Left hindlimb (tissue), 1 donor: ENCODE measurements around the gene VWA2.

ENCODE experiments used
- DNase-seq: peaks from one replicate; pipeline ENCODE4 v3.0.0-alpha.2; 2018

Gene VWA2

DNA sequence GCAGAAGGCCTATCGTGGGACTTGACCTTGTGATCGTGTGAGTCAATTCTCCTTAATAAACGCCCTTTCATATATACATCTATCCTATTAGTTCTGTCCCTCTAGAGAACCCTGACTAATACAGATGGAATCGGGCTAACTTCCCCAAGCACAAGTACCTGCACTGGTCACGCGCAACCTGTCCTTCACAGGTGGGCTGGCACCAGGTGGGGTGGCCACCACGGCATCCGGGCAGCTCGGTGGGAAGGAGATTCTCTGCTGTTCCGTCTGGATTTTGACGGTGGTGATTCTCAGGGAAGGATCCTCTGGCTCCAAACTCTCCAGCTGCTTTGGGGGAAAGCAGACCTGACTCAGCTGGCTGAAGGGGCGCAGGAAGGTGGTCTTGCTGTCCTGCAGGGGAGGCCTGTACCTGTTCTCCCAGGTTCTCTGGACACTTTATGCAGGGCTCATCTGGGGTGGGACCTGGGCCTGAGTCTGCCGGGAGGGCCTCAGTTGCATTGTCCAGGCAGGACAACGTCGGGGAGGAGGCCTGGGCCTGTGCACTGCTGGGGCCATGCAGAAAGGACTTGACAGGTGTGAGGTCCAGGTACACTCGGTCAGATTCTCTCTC lies 61.1 kb downstream of the VWA2 start:
- no peak for DNase-seq

DNA sequence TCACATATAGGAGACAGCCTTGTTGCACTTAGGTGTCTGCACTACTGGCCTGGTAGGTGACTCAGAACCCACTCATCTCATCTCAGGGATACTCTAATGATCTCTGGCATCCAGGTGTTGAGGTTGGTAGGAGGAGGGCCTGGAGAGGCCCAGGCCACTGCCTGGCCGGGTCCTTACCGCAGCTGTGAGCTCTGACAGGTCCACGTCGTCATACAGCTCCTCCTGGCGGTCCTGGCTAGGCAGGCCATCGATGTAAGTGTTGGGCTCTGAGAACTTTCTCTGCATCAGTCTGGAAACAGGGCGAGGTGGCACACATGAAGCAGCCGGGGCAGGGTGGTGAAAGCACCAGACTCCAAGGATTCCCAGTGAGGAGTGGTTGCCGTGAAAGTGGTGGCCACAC lies 62.1 kb downstream of the VWA2 start:
- DNase-seq: peak; percentile 8

DNA sequence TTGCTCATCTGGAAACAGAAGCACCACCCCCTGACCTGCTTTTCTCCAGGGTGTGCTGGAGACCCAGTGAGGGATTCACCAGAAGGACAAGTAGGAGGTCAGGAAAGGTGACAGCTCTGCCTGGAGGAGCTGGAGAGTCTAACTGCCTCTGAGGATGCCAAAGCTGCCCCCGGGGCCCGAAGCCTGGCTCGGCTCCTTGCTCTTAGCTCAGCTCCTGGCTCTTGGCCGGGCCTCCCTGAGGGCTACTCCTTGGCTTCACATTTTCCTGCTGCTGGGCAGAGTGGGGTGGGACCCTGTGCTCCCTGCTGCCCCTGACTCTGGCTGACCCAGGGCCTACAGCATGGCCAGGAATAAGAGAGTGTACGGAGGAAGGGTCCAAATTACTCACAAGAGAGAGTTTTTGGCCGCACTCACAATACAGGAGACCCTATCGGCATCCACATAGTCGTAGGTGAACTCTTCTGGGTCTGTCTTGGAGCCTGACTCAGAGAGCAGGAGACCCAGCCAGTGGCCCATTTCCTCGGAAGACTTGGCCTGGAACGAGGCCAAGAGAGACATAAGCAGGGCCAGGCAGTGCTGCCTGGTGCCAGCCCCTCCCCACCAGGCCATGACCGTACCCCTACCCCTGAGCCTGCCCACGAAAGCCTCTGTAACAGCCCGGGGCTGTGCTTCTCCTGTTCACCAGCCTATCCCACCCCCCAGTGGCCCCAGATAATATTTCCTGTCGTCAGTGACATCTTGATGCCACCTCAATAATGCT lies 63.1 kb downstream of the VWA2 start:
- DNase-seq: no peak

DNA sequence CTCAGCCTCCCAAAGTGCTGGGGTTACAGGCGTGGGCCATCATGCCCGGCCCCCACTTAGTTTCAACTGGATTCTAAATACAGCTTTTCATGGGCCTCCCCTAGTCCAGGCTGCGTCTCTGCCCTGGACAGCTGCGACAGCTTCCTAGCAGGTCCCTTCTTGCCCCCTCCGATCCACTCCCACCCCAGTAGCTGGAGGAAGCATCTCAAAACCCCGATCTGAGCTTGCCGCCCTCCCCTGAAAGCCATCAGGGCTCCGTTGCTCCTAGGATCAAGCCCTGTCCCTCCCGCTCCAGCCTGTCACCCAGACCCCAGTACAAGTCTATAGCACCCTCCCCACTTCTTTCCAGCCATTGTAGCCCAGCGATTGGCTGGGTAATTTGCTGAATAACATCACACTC lies 64.5 kb downstream of the VWA2 start:
- no peak for DNase-seq

DNA sequence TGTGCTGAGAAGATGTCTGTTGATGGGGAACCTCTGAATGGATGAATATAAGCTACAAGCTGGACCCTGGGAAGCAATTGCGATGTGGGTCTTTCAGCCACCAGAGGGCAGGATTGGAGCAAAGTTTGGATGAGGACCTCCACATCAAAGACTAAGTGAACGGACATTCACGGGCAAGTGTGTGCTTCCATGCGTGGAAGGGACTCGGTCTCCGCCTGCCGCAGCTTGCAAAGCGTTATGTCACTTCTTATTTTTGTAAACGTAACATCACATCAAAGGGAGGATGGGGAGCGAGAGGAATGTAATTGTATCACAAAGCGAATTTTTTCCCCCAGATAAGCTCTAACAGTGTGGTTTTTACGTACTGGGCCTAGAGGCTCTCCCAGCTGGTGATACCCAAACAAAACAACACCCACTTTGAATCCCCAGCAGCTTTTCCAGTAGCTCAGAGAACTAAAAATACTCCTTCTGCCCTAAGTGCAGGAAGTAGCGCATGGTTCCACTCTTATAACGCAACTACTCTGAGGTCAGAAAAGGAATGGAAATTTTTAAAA lies 65.0 kb downstream of the VWA2 start:
- peak; percentile 87 for DNase-seq

DNA sequence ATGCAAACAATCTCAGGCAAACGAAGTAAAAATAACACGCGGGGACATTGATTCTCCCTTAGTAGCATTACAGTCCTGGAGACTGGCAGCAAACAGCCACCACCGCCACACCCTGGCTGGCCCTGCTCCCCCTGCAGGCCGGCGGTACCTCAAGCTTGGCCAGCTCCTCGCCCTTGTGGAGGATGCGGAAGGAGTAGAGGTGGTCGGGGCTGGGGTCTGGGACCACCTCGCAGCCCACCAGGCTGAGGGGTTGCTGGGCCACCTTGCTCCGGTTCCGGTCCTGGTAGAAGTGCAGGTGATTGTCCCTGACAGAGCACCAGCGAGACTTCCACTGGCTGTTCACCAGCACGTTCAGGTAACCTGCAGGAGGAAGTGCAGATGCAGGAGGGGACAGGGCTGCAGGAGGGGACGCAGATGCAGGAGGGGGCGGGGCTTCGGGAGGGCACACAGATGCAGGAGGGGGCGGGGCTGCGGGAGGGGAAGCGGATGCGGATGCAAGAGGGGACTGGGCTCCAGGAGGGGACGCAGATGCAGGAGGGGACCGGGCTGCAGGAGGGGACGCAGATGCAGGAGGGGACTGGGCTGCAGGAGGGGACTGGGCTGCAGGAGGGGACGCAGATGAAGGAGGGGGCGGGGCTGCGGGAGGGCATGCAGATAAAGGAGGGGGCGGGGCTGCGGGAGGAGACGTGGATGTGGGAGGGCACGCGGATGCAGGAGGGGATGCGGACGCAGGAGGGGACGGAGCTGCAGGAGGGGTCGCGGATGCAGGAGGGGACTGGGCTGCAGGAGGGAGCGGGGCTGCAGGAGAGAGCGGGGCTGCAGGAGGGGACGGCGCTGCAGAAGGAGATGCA lies 65.7 kb downstream of the VWA2 start:
- DNase-seq: peak; percentile 55

DNA sequence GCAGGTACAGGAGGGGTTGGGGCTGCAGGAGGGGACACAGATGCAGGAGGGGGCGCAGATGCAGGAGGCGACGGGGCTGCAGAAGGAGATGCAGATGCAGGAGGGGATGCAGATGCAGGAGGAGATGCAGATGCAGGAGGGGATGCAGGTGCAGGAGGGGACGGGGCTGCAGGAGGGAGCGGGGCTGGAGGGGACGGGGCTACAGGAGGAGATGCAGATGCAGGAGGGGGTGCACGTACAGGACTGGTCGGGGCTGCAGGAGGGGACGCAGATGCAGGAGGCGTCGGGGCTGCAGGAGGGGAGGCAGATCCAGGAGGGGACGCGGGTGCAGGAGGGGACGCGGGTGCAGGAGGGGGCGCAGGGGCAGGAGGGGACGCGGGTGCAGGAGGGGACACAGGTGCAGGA lies 66.5 kb downstream of the VWA2 start:
- DNase-seq: no peak

DNA sequence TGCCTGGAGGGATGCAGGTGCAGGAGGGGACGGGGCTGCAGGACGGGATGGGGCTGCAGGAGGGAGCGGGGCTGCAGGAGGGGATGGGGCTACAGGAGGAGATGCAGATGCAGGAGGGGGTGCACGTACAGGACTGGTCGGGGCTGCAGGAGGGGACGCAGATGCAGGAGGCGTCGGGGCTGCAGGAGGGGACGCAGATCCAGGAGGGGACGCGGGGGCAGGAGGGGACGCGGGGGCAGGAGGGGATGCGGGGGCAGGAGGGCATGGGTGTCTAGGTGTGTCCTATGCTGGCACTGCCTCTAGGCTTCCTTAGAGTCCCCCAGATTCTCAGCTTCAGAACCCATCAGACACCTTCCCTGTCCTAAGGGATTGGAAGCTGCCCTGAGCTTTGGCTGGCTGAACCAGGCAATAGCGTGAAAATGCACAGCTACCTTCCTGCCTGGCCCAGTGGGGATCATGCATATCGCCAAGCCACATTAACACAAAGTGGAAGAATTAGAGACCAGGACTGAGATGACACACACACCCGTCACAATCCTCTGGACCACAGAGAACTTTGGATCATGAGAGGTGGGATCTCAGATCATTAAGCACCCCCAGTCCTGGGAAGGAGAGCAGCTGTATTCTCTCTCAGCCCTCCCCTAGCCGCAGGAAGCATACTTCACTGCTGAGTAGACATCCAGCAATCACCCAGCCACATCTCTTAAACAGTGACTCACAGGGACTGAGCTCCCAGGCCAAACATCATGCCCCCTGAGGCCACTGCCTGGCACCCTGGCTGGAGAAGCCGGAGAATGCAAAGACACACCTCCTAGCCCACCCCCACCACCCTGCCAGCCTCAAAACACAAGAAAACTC lies 67.3 kb downstream of the VWA2 start:
- DNase-seq: no peak

DNA sequence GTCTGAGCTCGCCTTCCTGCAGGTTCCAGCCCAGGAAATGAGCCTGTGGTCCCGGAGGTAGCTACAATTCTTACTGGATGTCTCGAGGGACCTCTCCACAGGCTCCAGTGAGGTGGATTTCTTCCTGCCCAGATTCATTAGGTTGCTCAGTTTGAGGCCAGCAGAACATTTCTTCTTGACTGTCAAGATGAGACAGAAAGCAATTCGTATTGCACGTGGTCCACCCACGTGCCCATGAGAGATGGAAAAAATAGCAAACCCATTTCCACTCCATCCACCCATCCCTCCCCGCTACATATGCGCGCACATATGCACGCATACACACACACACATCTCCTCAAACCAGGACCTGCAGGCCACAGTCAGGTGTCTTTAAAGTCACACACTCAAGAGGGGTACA lies 68.7 kb downstream of the VWA2 start:
- peak; percentile 12 for DNase-seq

DNA sequence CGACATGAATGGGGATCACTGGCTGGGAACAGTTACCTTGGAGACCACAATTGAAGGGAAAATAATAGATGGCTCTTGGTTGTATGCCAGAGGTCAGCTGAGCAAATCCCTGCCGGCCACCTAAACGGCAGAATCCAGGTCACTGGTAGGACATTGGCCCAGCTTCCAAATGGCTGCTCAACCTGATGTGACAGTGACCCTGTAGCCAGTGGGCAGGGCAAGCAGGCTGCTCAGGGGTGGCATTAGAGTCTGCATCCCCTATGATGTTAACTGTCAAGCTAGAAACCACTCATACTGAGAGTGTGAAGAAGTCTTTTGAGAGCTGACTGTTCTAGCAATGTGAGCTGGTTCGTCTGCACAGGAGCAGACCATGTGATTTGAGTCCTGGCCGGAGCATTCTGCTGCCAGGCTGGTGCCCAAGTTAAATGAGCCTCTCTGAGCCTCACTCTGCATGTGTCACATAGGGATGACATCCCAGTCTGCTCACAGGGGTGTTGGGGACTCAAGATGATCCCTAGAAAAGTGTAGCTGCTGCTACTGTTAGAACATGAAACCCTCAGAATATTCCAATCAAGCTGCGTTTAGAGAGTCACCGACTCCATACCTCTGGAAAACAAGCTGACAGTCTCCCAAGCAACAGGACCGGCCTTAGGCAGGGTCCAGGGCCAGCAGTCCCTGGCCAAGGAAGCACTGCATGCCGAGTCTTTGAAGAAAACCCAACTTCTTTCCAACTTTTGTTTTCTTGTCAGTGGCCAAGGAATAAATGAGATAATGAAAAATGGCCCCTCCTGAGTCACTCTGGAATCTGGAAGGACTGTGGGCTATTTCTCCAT lies 69.7 kb downstream of the VWA2 start:
- peak; percentile 10 for DNase-seq

DNA sequence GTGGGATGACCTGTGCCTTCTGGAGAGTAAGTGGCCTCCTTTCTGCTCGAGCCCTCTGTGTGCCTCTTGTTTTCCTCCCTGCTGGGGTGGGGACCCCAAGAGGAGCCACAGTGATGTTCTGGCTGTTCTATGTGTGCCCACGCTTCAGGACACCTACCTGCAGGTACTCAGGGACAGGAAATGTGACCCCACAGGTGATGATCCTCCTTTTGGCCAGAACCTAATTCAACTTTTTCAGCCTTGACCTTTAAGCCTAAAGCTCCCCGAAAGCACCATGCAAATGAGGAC lies 70.3 kb downstream of the VWA2 start:
- no peak for DNase-seq

DNA sequence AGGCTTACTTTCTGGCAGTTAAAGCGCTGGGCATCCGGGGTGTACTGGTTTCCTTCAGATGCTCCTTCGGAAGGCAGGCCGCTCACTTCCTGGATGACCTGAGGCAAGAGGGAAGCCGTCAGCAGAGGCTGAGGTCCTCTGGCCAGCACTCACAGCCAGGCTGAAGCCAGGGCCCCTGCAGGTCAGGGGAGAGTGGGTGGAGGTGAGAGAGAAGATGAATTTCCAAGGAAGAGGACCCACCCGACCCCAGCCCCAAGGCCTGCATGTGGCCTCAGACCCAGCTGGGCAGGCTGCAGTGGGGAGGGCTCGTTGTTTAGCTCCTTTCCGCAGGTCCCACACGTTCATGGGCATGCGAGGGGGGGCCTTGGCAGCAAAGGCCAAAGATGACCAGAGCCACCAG lies 71.3 kb downstream of the VWA2 start:
- no peak for DNase-seq

DNA sequence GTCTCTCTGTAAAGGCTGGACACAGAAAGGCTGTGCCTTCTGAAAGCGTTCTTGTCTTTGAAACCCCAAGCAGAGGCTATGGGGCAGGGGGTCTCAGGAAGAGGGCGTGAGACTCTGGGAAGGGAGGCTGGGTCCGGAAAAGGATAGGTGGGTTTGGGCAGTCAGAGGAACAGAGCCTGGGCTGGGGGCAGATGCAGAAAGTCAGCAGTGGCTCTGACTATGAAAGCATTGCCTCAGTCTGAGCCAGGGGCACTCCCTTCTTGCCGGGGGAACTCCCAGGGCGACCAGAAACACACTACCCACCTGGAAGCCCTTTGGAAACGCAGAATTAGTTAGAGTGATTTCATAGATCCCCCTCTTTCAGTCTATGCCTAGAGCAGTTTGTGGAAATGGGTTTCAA lies 72.0 kb downstream of the VWA2 start:
- no peak for DNase-seq

DNA sequence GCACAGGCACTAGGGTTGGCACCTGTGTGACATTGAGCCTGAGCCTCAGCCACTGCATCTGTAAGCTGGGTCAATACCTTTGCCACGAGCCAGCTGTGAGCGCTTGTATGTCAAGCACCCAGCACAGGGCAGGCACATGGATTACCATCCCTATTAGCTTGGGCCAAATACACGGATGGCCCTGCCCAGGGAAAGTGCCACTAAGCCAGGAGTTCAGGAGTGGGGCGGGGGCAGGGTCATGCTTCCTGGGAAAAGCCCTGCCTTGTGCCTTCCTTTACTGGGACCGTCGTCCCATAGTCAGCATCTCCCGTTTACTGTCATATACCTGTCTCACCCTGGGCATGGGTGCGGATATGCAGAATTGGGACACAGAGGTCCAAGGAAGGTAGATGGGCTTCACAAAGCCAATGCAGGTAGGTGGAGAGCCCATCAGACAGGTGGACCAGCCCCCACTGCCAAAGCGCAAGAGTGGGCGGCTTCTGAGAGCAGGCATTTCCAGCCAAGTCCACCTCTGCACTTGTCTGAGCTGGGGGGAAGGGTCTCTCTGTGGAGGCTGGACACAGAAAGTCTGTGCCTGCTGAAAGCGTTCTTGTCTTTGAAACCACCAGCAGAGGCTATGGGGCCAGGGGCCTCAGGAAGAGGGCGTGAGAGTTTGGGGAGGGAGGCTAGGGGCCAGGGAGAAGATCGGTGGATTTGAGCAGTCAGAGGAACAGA lies 72.6 kb downstream of the VWA2 start:
- DNase-seq: no peak

DNA sequence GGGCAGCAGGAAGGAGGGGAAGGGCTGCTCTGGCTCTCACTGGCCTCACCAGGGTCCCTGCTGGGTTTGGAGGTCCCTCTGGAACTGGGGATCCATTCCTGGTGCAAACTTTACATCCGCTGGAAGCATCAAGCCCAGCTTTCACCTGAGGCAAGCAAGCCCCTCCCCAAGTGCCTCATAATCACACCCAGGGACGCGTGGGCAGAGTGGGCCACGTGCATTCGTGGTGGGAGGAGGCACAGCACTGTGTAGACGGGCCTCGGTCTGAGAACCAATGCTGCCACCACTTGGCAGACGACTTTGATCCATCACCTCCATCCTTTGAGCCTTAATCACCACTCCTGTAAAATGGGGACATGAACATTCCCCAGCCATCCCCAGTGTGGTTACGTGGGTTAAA lies 74.1 kb downstream of the VWA2 start:
- no peak for DNase-seq

DNA sequence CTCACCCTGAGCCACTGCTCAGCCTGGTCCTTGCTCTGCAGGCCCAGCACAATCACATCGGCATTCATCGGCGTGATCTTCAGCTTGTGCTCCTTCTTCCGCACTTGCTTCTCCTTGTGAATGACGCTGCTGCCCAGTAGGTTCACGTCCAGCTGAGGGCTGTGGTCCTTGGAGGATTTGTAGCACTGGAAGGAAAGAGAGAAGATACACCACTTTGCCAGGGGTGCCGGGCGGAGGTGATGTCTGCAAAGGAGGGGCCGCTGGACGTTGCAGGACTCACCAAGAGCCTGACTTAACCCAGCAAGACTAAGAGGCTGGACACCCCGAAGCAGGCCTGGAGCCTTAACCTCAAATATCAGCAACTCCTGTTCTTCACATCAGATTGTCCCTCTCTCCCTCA lies 74.8 kb downstream of the VWA2 start:
- DNase-seq: no peak

DNA sequence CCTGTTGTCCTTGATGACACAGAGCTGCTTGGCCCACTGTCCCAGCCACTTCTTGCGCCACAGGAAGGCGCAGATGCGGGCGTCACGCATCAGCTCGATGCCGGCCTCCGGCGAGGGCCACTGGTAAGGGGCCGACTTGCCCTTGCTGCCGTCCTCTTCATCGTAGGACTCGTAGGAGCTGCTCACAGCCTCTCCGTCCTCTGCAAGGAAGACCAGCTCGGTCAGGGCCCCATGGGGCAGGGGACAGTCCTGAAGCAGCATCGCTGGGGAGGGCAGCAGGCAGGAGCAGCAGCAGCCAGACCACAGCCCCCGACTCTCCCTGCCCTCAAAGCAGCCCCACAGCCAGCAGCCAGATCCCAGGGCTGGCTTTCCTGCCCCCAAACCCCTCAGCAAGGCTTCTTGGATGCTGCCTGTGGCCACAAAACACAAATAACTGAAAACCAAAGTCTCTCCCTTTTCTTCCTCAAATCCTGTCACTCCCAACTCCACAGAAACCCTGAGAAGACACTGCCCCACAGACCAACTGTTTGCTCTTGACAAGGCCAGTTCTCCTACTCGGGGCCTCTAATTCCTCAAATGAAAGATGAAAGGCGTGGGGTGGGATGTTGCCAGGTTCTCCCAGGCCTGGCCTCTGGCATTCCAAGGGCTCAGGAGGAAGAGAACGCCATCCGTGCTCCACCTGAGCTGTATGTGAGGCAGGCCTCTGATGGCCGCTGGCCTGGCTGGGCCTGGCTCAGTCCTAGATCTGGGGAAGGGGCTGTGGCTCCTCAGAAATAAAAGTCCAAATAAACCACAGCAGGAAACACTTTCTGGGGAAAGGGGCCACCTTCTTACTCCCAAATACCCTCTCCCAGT lies 76.7 kb downstream of the VWA2 start:
- DNase-seq: no peak

DNA sequence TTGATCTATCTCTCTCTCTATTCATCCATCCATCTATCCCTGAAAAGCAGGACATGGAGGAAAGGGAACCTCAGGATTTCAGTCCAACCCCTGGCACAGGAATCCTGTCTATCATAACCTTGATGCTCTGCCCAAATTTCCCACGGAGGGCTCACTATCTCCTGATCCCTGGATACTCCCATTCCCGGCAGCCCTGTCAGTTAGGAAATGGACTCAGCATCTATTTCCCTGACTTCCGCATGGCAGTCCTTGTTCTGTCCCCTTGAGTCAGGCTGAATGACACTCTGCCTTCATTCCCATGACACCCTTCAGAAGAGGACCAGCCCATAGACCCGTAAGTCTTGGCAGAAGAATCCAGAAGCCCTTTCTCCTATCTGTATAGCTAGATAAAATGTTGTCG lies 77.7 kb downstream of the VWA2 start:
- DNase-seq: no peak

DNA sequence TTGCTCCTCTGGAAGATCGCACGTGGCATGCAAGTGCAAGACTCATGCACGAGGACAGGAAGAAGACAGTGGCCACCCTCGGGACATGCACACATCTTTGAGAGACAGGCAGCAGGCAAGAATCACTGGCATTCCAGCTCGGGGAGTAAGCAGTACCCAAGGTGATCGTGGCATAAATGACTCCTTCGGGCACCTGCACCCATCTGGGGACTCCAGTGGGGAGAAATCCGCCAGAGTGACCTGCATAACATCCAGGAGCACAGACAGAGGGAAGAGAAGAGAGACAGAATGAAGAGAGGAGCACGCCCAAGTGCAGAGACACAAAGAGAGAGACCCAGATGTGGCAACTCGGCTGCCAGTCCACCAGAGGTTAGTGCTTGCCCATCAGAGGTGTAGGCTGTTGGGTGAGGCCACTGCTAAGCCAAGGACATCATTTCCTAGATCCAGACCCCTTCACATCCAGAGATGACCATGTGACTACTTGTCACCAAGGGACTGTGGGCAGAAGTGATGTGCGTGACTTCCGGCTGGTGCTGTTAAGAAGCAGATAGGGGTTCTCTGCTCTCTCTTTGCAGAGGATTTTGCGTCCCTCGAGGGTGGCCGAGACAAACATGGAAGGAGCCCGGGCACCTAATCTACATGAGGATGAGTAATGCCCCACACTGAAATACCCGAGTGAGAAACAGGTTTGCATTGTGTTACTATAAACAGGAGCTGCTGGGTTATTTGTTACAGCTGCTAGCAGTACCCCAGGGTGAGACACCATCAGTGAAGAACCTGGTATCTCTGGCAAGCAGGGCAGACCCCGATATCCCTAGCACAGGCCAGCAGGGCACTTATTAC lies 80.6 kb downstream of the VWA2 start:
- DNase-seq: no peak
